GM21526 (cell line): ENCODE data around the gene ZNF230.

ENCODE experiments used
- ATAC-seq: cut with Tn5 transposase; IDR thresholded peaks from one replicate; pipeline ENCODE4 v1.9.1; 2021; ENCODE audit warnings: moderate library complexity; ENCODE audit not compliant: unreplicated experiment, low FRiP score

The ZNF230 gene

DNA sequence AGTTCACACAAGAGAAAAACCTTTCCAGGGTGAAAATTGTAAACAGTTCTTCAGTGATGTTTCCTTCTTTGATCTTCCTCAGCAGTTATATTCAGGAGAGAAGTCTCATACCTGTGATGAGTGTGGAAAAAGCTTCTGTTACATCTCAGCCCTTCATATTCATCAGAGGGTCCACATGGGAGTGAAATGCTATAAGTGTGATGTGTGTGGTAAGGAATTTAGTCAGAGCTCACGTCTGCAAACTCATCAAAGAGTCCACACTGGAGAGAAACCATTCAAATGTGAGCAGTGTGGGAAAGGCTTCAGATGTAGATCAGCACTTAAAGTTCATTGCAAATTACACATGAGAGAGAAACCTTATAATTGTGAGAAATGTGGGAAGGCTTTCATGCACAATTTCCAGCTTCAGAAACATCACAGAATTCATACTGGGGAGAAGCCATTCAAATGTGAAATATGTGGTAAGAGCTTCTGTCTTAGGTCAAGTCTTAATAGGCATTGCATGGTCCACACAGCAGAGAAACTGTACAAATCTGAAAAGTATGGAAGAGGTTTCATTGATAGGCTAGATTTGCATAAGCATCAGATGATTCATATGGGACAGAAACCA lies 29.3 kb downstream of the ZNF230 start:
- ATAC-seq: no peak

- ATAC-seq: no peak
Measured at GRCh38 chr19:44042147-44042546, 39.4 kb downstream of the ZNF230 start.

- no peak for ATAC-seq
Measured at GRCh38 chr19:44050740-44051649, 48.2 kb downstream of the ZNF230 start.

DNA sequence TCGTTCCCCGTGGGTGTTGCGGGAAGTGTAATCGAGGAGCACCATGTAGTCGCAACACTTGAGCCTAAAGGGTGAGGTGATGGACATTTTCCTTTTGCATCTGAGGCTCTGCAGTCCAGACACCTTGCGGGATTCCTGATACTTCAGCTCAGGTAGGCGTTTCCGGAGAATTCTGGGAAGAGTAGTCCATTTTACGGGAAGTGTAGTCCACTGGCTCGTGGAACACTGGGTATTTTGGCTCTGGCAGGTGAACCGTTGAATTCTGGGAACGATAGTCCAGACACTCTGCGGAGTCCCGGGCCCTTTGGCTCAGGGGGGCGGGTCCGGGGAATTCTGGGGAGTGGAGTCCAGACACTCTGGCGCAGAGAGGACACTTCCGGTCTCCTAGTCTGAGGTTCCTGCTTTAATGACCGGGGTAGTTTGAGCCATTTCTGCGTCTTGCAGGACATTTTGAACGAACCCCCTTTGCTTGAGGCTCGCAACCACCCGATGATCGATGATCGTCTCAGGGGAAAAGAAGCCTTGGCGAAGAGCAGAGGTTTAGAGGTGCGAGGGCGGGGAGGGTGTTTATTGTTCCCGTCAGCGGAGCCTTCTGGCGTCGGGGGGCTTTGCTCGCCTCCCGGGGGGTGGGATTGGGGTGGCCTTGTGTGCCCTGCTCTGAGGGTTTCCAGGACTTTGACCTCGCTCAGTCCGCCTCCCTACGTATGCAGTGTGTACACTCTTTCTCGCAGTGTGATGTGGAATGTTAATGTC lies 49.1 kb downstream of the ZNF230 start, which contains the start of gene ZNF223:
Gene ZNF223, plus strand, starts transcription at position 387 of the 753 bp plus-strand sequence. CDS start 3,141 bp downstream, outside the sequence.
- ATAC-seq: no peak

GRCh38 chr19:44055870-44056269 lies 53.1 kb downstream of the ZNF230 start:
- ATAC-seq: no peak

GRCh38 chr19:44059229-44059628 lies 56.5 kb downstream of the ZNF230 start:
- no peak for ATAC-seq

GRCh38 chr19:44061038-44061437 lies 58.3 kb downstream of the ZNF230 start:
- ATAC-seq: no peak
